GM18526 (cell line): ENCODE results near the gene LRPAP1.

Source experiments
- POLR2A ChIP-seq: IDR thresholded peaks from 3 replicates; pipeline ENCODE4 v1.6.1; 2011; ENCODE audit not compliant: insufficient read length; ENCODE audit errors: extremely low read depth

The LRPAP1 gene, protein sequence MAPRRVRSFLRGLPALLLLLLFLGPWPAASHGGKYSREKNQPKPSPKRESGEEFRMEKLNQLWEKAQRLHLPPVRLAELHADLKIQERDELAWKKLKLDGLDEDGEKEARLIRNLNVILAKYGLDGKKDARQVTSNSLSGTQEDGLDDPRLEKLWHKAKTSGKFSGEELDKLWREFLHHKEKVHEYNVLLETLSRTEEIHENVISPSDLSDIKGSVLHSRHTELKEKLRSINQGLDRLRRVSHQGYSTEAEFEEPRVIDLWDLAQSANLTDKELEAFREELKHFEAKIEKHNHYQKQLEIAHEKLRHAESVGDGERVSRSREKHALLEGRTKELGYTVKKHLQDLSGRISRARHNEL

GRCh38 chr4:3531879-3532750 is at the start of gene LRPAP1:
Gene LRPAP1 (minus strand): TSS chr4:3532422. CDS start chr4:3532412, 10 bp downstream.
- TF ChIP-seq POLR2A: peak; percentile 97

DNA sequence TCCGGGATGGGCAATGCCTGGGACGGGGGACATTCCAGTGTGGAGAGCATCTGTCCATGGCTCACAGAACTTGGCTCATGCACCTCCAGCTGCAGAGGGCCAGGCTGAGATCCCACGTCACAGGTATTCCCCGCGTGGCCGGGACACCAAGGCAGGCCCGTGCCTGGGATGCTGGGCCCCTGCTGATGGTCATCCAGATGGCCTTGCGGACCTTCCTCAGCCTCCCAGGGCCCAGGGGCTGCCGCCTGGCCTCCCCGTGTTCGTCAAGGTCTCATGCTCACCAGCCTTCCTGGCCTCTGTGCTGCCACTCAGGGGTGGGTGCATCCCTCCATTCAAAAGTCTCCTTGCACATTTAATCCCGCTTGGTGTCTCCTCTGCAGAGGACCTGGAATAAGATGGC is 40.9 kb upstream of the LRPAP1 start:
- TF ChIP-seq POLR2A: no peak

DNA sequence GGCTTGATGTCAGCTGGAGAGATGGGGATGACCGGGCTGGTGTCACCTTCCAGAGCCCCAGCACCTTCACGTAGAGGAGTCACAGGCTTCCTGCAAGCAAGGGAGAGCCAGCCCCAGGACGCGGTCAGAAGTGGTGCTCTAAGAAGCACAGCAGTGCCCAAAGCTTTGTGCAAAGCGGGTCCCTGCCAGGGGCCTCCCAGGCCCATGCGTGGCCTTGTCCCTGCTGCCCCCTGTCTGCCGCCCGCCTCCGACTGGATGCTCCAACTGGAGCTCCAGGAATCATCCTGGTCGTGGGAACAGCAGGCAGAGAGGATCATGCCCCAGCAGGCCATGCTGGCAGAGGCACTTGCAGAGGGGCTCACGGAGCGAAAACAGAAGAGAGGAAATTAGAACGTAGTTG is 40.1 kb upstream of the LRPAP1 start:
- TF ChIP-seq POLR2A: no peak

- no peak for TF ChIP-seq POLR2A
Measured at GRCh38 chr4:3571921-3572320, 39.7 kb upstream of the LRPAP1 start.

GRCh38 chr4:3563403-3563802 is 31.2 kb upstream of the LRPAP1 start:
- TF ChIP-seq POLR2A: no peak

- TF ChIP-seq POLR2A: no peak
Measured at GRCh38 chr4:3533423-3533820, 1.2 kb upstream of the LRPAP1 start.

DNA sequence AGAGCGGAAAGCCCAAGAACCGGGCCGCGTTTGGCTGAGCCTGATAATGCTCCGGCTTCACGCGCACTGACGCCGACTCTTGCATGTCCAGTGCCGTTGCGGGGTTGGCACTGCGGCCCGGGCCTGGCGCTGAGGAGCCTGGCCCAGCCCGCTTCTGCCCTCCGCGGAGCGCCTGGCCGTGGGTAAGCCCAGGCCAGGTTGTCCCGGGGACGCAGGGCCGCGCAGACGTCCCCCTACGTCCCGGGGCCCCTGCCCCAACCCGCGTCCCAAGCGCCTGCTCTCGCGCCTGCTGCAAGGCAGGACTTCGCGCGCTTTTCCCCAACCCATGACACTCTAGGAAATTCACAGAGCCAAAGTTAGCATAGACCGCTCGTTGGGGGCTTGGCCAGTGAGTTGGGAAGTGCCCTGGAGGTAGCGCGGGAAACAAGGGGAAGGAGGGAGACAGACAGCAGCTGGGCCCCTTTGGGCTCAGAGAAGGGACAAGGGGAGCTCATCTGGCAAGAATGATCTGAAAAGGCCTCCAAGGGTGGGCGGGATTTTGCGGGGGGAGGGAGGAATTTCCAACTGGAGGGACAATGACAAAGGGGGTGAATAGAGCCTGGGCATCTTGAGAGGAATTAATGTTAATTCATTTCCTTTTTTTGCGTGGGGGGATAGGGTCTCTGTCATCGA is 665 bp upstream of the LRPAP1 start:
- TF ChIP-seq POLR2A: no peak

DNA sequence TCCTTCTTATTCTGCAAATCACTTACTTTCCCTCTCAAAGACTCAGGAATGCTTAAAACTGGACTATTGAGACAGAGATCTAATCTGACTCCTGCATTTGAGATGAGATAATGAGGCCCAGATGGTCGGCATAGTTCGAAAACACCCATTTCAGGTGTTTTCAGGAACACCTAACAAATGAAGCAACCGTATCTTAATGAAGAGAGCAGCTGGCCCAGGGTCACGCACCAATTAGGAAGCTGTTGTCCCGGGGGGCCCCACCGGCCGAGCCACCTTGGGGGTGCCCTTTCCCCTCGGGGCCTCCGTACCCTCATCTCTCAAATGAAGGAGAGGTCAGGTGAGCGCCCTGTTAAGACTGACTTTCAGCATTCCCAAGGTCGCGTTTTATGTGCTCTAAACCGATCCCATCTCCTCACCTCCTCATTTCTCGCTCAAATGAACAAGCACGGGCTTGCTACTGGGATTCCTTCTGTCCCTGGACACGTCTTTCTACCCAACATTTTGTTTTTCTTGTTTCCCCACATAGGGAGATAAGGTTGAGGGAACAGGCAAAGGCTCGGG is 824 bp downstream of the LRPAP1 start:
- TF ChIP-seq POLR2A: no peak

DNA sequence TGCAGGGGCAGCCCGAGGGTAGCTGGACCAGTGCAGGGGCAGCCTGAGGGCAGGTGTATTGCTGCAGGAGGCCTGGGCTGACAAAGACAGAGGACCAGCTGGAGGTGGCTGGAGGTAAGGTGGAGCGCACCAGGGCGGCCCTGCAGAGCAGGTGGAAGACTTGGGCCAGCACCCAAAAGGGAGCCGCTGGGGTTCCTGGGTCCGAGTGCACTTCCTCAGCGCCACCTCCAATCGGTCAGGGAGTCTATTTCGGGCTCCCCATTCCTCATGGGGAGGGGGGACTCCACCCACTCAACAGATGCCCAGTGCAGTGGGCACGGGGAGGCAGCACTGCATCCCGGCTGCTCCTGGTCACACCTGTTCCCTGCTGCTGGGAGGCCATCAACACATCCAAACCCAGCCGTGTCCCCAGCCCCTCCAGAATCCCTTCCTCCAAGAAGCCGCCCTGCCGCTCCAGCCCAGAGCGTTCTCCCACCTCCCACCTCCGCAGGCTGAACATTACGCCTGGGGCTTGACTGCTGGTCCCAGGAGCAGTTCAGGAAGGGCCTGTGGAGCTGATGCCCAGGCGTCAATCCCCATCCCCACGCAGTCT is 1.5 kb downstream of the LRPAP1 start:
- no peak for TF ChIP-seq POLR2A

- no peak for TF ChIP-seq POLR2A
Measured at GRCh38 chr4:3530051-3530450, 2.2 kb downstream of the LRPAP1 start.

- TF ChIP-seq POLR2A: no peak
Measured at GRCh38 chr4:3529363-3529762, 2.9 kb downstream of the LRPAP1 start.

DNA sequence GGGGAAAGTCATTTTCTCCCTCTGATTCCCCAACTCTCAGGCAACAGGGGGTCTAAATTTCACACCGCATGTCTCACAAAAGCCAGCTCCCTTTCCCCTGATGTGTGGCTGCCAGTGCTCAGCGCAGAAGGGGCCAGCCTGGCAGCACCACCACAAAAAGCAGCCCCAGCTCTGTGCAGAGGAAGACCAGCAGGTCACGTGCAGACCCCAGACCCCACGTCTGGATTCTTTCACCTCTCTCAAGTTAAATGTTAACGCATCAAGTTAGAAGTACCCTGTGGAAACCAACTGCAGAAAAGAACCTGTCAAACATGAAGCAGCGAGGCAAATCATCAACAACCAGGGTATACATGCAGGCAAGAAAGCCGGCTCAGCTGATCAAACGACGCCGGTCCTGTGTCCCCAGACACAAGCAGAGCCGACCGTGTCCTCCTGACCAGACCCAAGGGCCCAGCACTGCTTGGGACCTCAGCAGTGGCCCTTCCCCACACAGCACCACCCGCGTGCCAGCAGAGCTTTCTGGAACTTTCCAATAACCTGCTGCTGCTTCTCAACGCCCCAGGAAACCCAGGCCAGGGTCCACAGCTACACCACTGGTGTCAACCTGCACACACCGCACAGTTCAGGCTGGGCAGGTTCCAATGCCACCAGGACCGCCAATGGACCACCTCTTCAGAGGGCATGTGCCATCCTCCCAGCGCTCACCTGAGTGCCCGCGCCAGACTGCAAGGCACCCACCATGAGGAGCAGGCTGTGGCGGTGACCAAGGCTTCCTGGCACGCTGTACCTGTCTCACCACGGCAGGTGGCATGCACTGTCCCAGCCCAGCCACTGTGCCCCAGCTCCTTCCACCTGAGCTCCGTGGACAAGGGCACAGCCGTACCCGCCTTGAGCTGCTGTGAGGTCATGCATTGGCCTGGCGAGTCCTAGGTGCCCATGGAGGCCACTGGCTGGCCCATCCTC is 4.0 kb downstream of the LRPAP1 start:
- no peak for TF ChIP-seq POLR2A

- no peak for TF ChIP-seq POLR2A
Measured at GRCh38 chr4:3527101-3527913, 4.9 kb downstream of the LRPAP1 start.
